ENCODE data around the gene ARAP1.
A peak's percentile ranks its signal among the peaks of the same experiment; 100 is the strongest.

Gene ARAP1

GRCh38 chr11:72683782-72684200 lies 68.4 kb downstream of the ARAP1 start:
- Histone ChIP-seq H3K4me1 (ENCODE audit: insufficient read depth, insufficient read length) (peaks cover 18% of the 10 kb centered on the region), H3K9me3 (ENCODE audit: insufficient read depth, low read length) (no peaks in the 10 kb centered on the region), H3K27me3 (ENCODE audit: insufficient read depth, insufficient read length) (no peaks in the 10 kb centered on the region), H3K4me3 (ENCODE audit: insufficient read length, low read depth) (no peak overlapping the region), H3K9ac (ENCODE audit: insufficient read length, low read depth) (peak overlapping the region; percentile 50), H3K36me3 (ENCODE audit: insufficient read depth, insufficient read length, low read length) (peaks cover 31% of the 10 kb centered on the region)
- no peak for TF ChIP-seq YY1 (IDR thresholded peaks at IDR 0.05; ENCODE audit: insufficient read depth, insufficient read length)
- no peak for DNase-seq (ENCODE audit: low read depth, low spot score)

- Histone ChIP-seq H3K27me3 (ENCODE audit: insufficient read depth, insufficient read length) (peaks cover 9% of the 10 kb centered on the region), H3K9ac (ENCODE audit: insufficient read length, low read depth) (no peak overlapping the region), H3K4me1 (ENCODE audit: insufficient read depth, insufficient read length) (peaks cover 18% of the 10 kb centered on the region), H3K9me3 (ENCODE audit: insufficient read depth, low read length) (no peaks in the 10 kb centered on the region), H3K4me3 (ENCODE audit: insufficient read length, low read depth) (no peak overlapping the region), H3K36me3 (ENCODE audit: insufficient read depth, insufficient read length, low read length) (peaks cover 24% of the 10 kb centered on the region)
- no peak for TF ChIP-seq ZNF274 (IDR thresholded peaks at IDR 0.05; ENCODE audit: low read depth, low read length)
- TF ChIP-seq SUZ12 (IDR thresholded peaks at IDR 0.05; ENCODE audit: extremely low read depth, insufficient read depth, insufficient read length), result no peak
- no peak for TF ChIP-seq YY1 (IDR thresholded peaks at IDR 0.05; ENCODE audit: insufficient read depth, insufficient read length)
- no peak for DNase-seq (ENCODE audit: low read depth, low spot score)
Measured at GRCh38 chr11:72682858-72683243, 69.4 kb downstream of the ARAP1 start.

- no peak for DNase-seq (ENCODE audit: low read depth, low spot score)
- Histone ChIP-seq H3K4me3 (ENCODE audit: insufficient read length, low read depth) (no peak overlapping the region), H3K36me3 (ENCODE audit: insufficient read depth, insufficient read length, low read length) (peaks cover 24% of the 10 kb centered on the region), H3K9me3 (ENCODE audit: insufficient read depth, low read length) (no peaks in the 10 kb centered on the region), H3K9ac (ENCODE audit: insufficient read length, low read depth) (no peak overlapping the region), H3K4me1 (ENCODE audit: insufficient read depth, insufficient read length) (peaks cover 18% of the 10 kb centered on the region), H3K27me3 (ENCODE audit: insufficient read depth, insufficient read length) (peaks cover 13% of the 10 kb centered on the region)
- no peak for TF ChIP-seq SUZ12 (IDR thresholded peaks at IDR 0.05; ENCODE audit: extremely low read depth, insufficient read depth, insufficient read length)
- TF ChIP-seq ZNF274 (IDR thresholded peaks at IDR 0.05; ENCODE audit: low read depth, low read length), result no peak
- TF ChIP-seq YY1 (IDR thresholded peaks at IDR 0.05; ENCODE audit: insufficient read depth, insufficient read length), result no peak
Measured at GRCh38 chr11:72682238-72682857, 69.9 kb downstream of the ARAP1 start.

GRCh38 chr11:72681226-72682153 lies 70.7 kb downstream of the ARAP1 start:
- DNase-seq (ENCODE audit: low read depth, low spot score), result no peak
- Histone ChIP-seq H3K4me3 (ENCODE audit: insufficient read length, low read depth) (no peak overlapping the region), H3K9ac (ENCODE audit: insufficient read length, low read depth) (peak overlapping the region; percentile 32), H3K4me1 (ENCODE audit: insufficient read depth, insufficient read length) (peaks cover 18% of the 10 kb centered on the region), H3K27me3 (ENCODE audit: insufficient read depth, insufficient read length) (peaks cover 18% of the 10 kb centered on the region), H3K36me3 (ENCODE audit: insufficient read depth, insufficient read length, low read length) (peaks cover 20% of the 10 kb centered on the region), H3K9me3 (ENCODE audit: insufficient read depth, low read length) (no peaks in the 10 kb centered on the region)
- TF ChIP-seq ZNF274 (IDR thresholded peaks at IDR 0.05; ENCODE audit: low read depth, low read length) (no peak), SUZ12 (IDR thresholded peaks at IDR 0.05; ENCODE audit: extremely low read depth, insufficient read depth, insufficient read length) (no peak), YY1 (IDR thresholded peaks at IDR 0.05; ENCODE audit: insufficient read depth, insufficient read length) (no peak)

- Histone ChIP-seq H3K4me1 (ENCODE audit: insufficient read depth, insufficient read length) (peaks cover 23% of the 10 kb centered on the region), H3K36me3 (ENCODE audit: insufficient read depth, insufficient read length, low read length) (peaks cover 12% of the 10 kb centered on the region), H3K9me3 (ENCODE audit: insufficient read depth, low read length) (no peaks in the 10 kb centered on the region), H3K4me3 (ENCODE audit: insufficient read length, low read depth) (no peak overlapping the region), H3K9ac (ENCODE audit: insufficient read length, low read depth) (no peak overlapping the region), H3K27me3 (ENCODE audit: insufficient read depth, insufficient read length) (peaks cover 25% of the 10 kb centered on the region)
- TF ChIP-seq YY1 (IDR thresholded peaks at IDR 0.05; ENCODE audit: insufficient read depth, insufficient read length) (no peak), SUZ12 (IDR thresholded peaks at IDR 0.05; ENCODE audit: extremely low read depth, insufficient read depth, insufficient read length) (no peak), ZNF274 (IDR thresholded peaks at IDR 0.05; ENCODE audit: low read depth, low read length) (no peak)
- no peak for DNase-seq (ENCODE audit: low read depth, low spot score)
Measured at GRCh38 chr11:72680624-72681158, 71.5 kb downstream of the ARAP1 start.

- H3K27me3 ChIP-seq (ENCODE audit: insufficient read depth, insufficient read length), result peaks cover 25% of the 10 kb centered on the region
- TF ChIP-seq SUZ12 (IDR thresholded peaks at IDR 0.05; ENCODE audit: extremely low read depth, insufficient read depth, insufficient read length), result no peak
- no peak for TF ChIP-seq ZNF274 (IDR thresholded peaks at IDR 0.05; ENCODE audit: low read depth, low read length)
- no peak for TF ChIP-seq YY1 (IDR thresholded peaks at IDR 0.05; ENCODE audit: insufficient read depth, insufficient read length)
- H3K9me3 ChIP-seq (ENCODE audit: insufficient read depth, low read length), result no peaks in the 10 kb centered on the region
- H3K4me3 ChIP-seq (ENCODE audit: insufficient read length, low read depth), result no peak overlapping the region
- peaks cover 25% of the 10 kb centered on the region for H3K4me1 ChIP-seq (ENCODE audit: insufficient read depth, insufficient read length)
- H3K9ac ChIP-seq (ENCODE audit: insufficient read length, low read depth), result no peak overlapping the region
- peaks cover 5% of the 10 kb centered on the region for H3K36me3 ChIP-seq (ENCODE audit: insufficient read depth, insufficient read length, low read length)
- DNase-seq (ENCODE audit: low read depth, low spot score), result no peak
Measured at GRCh38 chr11:72679869-72680268, 72.3 kb downstream of the ARAP1 start.

GRCh38 chr11:72678524-72678923 lies 73.7 kb downstream of the ARAP1 start:
- Histone ChIP-seq H3K9me3 (ENCODE audit: insufficient read depth, low read length) (no peaks in the 10 kb centered on the region), H3K36me3 (ENCODE audit: insufficient read depth, insufficient read length, low read length) (peaks cover 5% of the 10 kb centered on the region), H3K4me1 (ENCODE audit: insufficient read depth, insufficient read length) (peaks cover 22% of the 10 kb centered on the region), H3K27me3 (ENCODE audit: insufficient read depth, insufficient read length) (peaks cover 25% of the 10 kb centered on the region), H3K4me3 (ENCODE audit: insufficient read length, low read depth) (no peak overlapping the region), H3K9ac (ENCODE audit: insufficient read length, low read depth) (no peak overlapping the region)
- no peak for DNase-seq (ENCODE audit: low read depth, low spot score)
- TF ChIP-seq ZNF274 (IDR thresholded peaks at IDR 0.05; ENCODE audit: low read depth, low read length) (no peak), YY1 (IDR thresholded peaks at IDR 0.05; ENCODE audit: insufficient read depth, insufficient read length) (no peak), SUZ12 (IDR thresholded peaks at IDR 0.05; ENCODE audit: extremely low read depth, insufficient read depth, insufficient read length) (no peak)
